ENCODE results near the gene ME2. TPM values are rescaled to one million over a fixed set of nuclear protein-coding genes. Genes with fewer than 3 reads are reported as not detected.
A peak's percentile ranks its signal among the peaks of the same experiment; 100 is the strongest.
"Not testable (repeated sequence)": the region's sequence is repeated elsewhere in the genome, so short reads cannot be mapped to it uniquely, and the experiment has no call there.

The ME2 gene
- total RNA-seq, 1 donor from 2014 or later, result 39.0 TPM

- DNase-seq (ENCODE audit: low spot score), result no peak
These were observed 17.3 kb upstream of the ME2 start for GRCh38 chr18:50861617-50862016.

- no peak for DNase-seq (ENCODE audit: low spot score)
These were observed 16.5 kb upstream of the ME2 start for GRCh38 chr18:50862401-50862800.

DNA sequence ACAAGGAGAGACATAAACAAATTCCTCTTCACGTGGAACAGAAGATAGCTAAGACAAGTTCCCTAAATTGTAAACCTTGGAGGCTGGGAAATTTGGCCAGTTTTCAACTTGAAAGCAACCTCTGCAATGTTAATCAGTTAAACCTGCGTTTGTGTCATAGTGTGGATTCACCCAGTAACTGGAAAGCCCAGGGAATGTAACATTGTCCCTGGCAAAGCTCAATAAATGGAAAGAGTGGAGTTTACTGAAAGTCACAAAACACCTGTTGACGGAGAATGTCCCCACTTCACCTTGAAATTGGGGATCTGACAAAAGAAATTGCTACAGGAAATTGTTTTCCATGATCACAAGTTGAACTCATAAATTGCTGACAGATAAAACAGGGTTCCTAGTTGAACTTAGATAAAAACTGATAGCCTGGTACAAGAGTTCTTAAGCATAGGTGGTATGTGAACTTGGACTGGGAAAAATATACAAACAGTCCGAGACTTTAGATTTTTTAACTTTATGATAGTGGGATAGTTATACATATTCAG, 15.0 kb upstream of the ME2 start:
- DNase-seq (ENCODE audit: low spot score), result no peak

DNA sequence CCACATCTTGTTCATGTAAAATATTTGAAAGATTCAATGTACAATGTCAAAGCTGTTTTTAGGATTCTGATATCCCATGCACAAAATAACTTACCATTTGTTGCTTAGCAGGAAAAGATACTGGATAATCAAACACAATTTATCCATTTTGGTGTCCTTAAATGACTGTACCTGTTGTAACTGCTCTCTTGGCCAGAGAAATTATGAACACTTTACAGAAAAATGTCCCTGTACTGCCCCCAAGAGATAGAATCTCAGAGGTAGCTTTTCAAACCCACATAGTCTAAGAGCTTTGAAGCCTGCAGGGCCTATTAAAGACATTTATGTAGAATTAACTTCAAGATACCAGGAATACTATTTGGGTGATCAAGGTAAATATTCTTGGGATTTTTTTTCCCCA, 12.2 kb upstream of the ME2 start:
- DNase-seq (ENCODE audit: low spot score), result no peak

GRCh38 chr18:50869150-50869549, 9.8 kb upstream of the ME2 start:
- no peak for DNase-seq (ENCODE audit: low spot score)

DNA sequence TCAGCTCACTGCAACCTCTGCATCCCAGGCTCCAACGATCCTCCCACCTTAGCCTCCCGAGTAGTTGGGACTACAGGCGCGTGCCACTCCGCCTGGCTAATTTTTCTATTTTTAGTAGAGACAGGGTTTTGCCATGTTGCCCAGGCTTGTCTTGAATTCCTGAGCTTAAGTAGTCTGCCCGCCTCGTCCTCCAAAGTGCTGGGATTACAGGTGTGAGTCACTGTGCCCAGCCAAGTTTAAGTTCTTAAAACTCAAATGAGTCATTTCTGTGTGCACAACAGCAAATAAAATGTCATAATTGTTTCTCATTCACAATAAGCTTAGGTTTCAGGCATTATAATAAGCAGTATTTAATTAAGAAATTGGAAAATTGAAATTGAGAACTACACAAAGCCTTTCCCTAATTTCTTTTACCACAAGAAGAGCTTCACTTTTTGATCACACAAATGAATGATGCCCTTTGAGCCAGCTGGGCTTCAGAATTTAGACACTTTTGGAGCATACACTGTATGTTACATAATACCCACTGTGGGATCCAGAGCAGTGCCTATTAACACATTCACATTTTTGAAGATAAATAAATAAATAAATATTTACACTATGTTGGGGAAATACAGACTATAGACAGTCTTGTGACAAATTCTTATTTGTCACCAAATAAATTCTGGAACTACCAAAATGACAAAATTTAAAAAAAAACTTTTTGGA, 8.6 kb upstream of the ME2 start:
- DNase-seq (ENCODE audit: low spot score), result no peak

GRCh38 chr18:50871846-50872245, 7.1 kb upstream of the ME2 start:
- no peak for DNase-seq (ENCODE audit: low spot score)

GRCh38 chr18:50875966-50876536, 2.9 kb upstream of the ME2 start:
- DNase-seq (ENCODE audit: low spot score), result no peak

- DNase-seq (ENCODE audit: low spot score), result no peak
These were observed 1.2 kb upstream of the ME2 start for GRCh38 chr18:50877545-50878265.

GRCh38 chr18:50879302-50880118, 592 bp downstream of the ME2 start:
- peak; percentile 28 for DNase-seq (ENCODE audit: low spot score)

GRCh38 chr18:50880119-50880465, 1.2 kb downstream of the ME2 start:
- no peak for DNase-seq (ENCODE audit: low spot score)

- DNase-seq (ENCODE audit: low spot score), result not testable (repeated sequence)
These were observed 2.0 kb downstream of the ME2 start for GRCh38 chr18:50880944-50881343.

- DNase-seq (ENCODE audit: low spot score), result no peak
These were observed 8.0 kb downstream of the ME2 start for GRCh38 chr18:50886929-50887328.

DNA sequence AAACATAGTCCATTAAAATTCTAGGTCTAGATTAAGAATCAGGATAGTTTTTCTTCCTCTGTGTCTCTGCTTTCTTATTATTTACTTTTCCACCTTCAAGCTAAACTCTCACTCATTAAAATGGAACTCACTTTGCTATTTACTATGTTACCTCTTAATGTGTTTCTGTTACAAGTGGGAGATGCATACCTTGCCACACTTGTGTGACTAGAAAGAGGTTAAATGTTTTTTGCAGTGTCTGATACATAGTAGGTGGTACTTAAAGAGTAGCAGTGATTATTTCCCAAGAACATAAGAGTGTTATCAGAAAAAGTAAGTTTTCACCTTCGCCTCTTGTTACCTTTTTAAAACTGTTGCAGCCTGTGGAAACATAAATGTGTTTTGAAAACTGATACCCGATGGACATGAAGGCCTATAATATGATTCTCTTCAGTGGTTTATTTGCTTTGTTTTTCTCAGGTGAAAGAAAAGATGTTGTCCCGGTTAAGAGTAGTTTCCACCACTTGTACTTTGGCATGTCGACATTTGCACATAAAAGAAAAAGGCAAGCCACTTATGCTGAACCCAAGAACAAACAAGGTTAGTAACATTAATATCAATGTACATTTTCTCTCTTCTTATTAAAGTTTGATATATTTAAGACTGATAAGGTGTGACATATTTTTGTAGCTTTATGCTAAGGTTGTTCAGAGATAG, 16.6 kb downstream of the ME2 start:
- no peak for DNase-seq (ENCODE audit: low spot score)

GRCh38 chr18:50896093-50896492, 17.2 kb downstream of the ME2 start:
- no peak for DNase-seq (ENCODE audit: low spot score)

- DNase-seq (ENCODE audit: low spot score), result no peak
These were observed 20.0 kb downstream of the ME2 start for GRCh38 chr18:50898919-50899318.

GRCh38 chr18:50902797-50903196, 23.9 kb downstream of the ME2 start:
- DNase-seq (ENCODE audit: low spot score), result no peak

- DNase-seq (ENCODE audit: low spot score), result no peak
These were observed 27.9 kb downstream of the ME2 start for GRCh38 chr18:50906843-50907242.

DNA sequence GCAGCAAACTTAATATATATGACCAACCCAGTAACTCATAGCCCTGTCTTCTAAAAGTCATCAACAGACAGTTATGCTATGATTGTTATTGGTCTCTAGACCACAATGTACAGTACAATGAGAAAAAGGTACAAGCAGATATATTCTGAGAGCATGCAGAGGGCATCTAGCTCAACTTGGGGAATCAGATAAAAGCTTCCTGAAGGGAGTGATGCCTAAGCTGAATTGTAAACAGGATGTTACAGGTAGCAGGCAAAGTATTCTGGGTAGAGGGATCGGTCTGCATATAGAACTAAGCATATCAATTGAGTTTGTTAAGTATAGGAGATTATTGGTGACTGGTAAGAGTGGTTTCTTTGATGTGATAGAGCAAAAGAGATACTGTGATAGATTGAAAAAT, 30.3 kb downstream of the ME2 start:
- DNase-seq (ENCODE audit: low spot score), result no peak

DNA sequence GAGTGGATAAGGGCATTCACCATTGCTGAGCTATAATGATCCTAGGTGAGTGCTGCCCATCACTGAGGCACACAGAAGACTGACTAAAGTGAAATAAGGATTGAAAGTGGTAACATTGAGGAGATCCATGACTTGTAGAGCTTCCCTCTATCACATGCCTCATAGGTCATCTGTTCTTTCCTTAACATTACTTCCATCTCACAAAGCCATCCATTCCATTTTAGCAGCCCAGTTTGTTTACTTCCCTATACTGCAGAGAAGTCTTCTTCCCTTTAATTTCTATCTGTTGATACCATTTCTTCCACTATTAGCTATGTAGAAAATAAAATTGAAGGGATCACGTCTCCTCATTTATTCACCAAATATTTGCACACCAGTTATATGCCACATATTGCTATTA, 32.1 kb downstream of the ME2 start:
- DNase-seq (ENCODE audit: low spot score), result no peak

GRCh38 chr18:50917021-50917420, 38.1 kb downstream of the ME2 start:
- DNase-seq (ENCODE audit: low spot score), result no peak

DNA sequence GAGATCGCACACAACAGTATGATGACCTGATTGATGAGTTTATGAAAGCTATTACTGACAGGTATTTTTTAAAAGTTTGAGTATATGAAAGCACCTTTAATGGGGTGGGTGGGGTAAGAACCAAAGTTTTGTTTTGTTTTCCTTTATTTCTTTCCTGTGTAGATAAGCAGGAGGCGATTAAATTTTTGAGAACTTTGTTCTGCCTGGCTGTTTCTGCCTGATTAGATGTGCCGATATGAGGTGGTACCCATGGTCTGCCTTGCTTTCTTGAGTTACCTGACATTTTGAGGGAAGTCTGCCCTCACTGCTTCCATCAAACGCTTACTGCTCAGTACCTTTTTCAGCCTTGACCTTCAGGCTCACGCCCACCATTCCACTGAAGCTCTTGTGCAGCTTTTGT, 39.2 kb downstream of the ME2 start:
- no peak for DNase-seq (ENCODE audit: low spot score)
